CD8-positive, alpha-beta memory T cell (primary cell): ENCODE measurements around the gene LMTK2. TPM values are rescaled to one million over a fixed set of nuclear protein-coding genes. Genes with fewer than 3 reads are reported as not detected.
A peak's percentile ranks its signal among the peaks of the same experiment; 100 is the strongest.

ENCODE experiments used
- CTCF ChIA-PET: fragments of 350-600 bp; sonication (Branson Sonifier 250); formaldehyde crosslinking; loops from one replicate; lab custom pipeline; 2021; ENCODE audit warnings: antibody characterized with exemption; lab: Charles Lee
- POLR2A ChIA-PET: fragments of 350-600 bp; sonication (Branson Sonifier 250); formaldehyde crosslinking; loops from one replicate; lab custom pipeline; 2021; ENCODE audit warnings: antibody characterized with exemption; lab: Charles Lee
- DNase-seq, 5 donors: peaks; one replicate each; pipeline versions ENCODE4 v3.0.0 to v3.0.0-alpha.2; 2020 to 2022; ENCODE audit warnings: mixed read lengths in 1 of 5
- H3K27ac ChIP-seq: one replicate; pipeline ENCODE4 v1.7.0; 2013; ENCODE audit warnings: low read depth, mild to moderate bottlenecking, low read length, moderate library complexity
- H3K27me3 ChIP-seq: 2 replicates; pipeline ENCODE4 v1.7.0; 2013; ENCODE audit warnings: low read length, mild to moderate bottlenecking; ENCODE audit not compliant: insufficient read depth, poor library complexity, severe bottlenecking
- H3K36me3 ChIP-seq: 2 replicates; pipeline ENCODE4 v1.7.0; 2013; ENCODE audit warnings: mild to moderate bottlenecking, low read length, moderate library complexity; ENCODE audit not compliant: insufficient read depth
- H3K4me1 ChIP-seq: 2 replicates; pipeline ENCODE4 v1.7.0; 2013; ENCODE audit warnings: mild to moderate bottlenecking, low read length, moderate library complexity; ENCODE audit not compliant: insufficient read depth
- H3K4me3 ChIP-seq: 2 replicates; pipeline ENCODE4 v1.7.0; 2013; ENCODE audit warnings: mild to moderate bottlenecking, low read length
- H3K9me3 ChIP-seq: 2 replicates; pipeline ENCODE4 v1.7.0; 2013; ENCODE audit warnings: mild to moderate bottlenecking, low read length
- H3K27ac Mint-ChIP-seq, 8 donors: one replicate each; pipeline ENCODE4 v1.8.0; 2020 to 2021; ENCODE audit warnings: mixed read lengths in 8 of 8, mild to moderate bottlenecking in 6 of 8, inconsistent platforms in 3 of 8, moderate library complexity in 3 of 8
- H3K27me3 Mint-ChIP-seq, 2 donors: one replicate each; pipeline ENCODE4 v1.8.0; 2020 to 2021; ENCODE audit warnings: mixed read lengths in 2 of 2, mild to moderate bottlenecking in 1 of 2, moderate library complexity in 1 of 2
- H3K36me3 Mint-ChIP-seq, 3 donors: one replicate each; pipeline ENCODE4 v1.8.0; 2020 to 2021; ENCODE audit warnings: mixed read lengths in 3 of 3, inconsistent platforms in 1 of 3, mild to moderate bottlenecking in 1 of 3
- H3K4me1 Mint-ChIP-seq, 3 donors: one replicate each; pipeline ENCODE4 v1.8.0; 2020 to 2021; ENCODE audit warnings: mixed read lengths in 3 of 3, inconsistent platforms in 1 of 3, mild to moderate bottlenecking in 1 of 3
- H3K4me3 Mint-ChIP-seq, 7 donors: one replicate each; pipeline ENCODE4 v1.8.0; 2020 to 2021; ENCODE audit warnings: mixed read lengths in 7 of 7, mild to moderate bottlenecking in 6 of 7, moderate library complexity in 4 of 7, inconsistent platforms in 2 of 7
- H3K9me3 Mint-ChIP-seq, 5 donors: one replicate each; pipeline ENCODE4 v1.8.0; 2020 to 2022; ENCODE audit warnings: mixed read lengths in 5 of 5, mild to moderate bottlenecking in 3 of 5, moderate library complexity in 2 of 5, inconsistent platforms in 1 of 5
- polyA plus RNA-seq: library from polyadenylated mRNA; unstranded; fragments of 300-500 nt; fragmentation: Illumina TruSeq; gene quantifications from one replicate; pipeline ENCODE4 v1.2.3, GENCODE V29; 2021
- total RNA-seq, 2 experiments: library from RNA; stranded (reverse); gene quantifications; one replicate each; pipeline ENCODE4 v1.2.3, GENCODE V29; 2021

The LMTK2 gene
- total and polyA plus RNA-seq, 3 experiments from 2014 or later: 4.6 to 17.1 (median 16.0) TPM

GRCh38 chr7:98203261-98203963 is 96.8 kb downstream of the LMTK2 start:
- Mint-ChIP-seq H3K9me3 (peaks cover 0 to 6% (median 0%) of the 10 kb centered on the region in 5 donors), H3K27me3 (no peaks in the 10 kb centered on the region), H3K4me1 (peaks cover 36 to 61% (median 38%) of the 10 kb centered on the region in 3 donors), H3K36me3 (peaks cover 21 to 48% (median 21%) of the 10 kb centered on the region in 3 donors), H3K4me3 (peak overlapping the region in 4 of 7 donors; percentile 65 to 88 (median 83)), H3K27ac (peak overlapping the region in 5 of 8 donors; percentile 17 to 72 (median 47))
- ChIA-PET CTCF (interaction anchor here (1.1 to 2.5 kb wide), 6 partner anchors 8 to 181 kb away, joined by 3 to 13 read pairs (median 6); partner anchors contain the start of gene BHLHA15), POLR2A (interaction anchor here (1.1 to 1.5 kb wide), 3 partner anchors 9 to 47 kb away, joined by 3 to 5 read pairs (median 5); no protein-coding TSS in a partner anchor)
- peak in 1 of 5 donors; percentile 36 for DNase-seq
- no peak overlapping the region for H3K4me3 ChIP-seq
- no peak overlapping the region for H3K27ac ChIP-seq
- H3K36me3 ChIP-seq: peaks cover 23% of the 10 kb centered on the region
- no peaks in the 10 kb centered on the region for H3K27me3 ChIP-seq
- peaks cover 50% of the 10 kb centered on the region for H3K4me1 ChIP-seq
- H3K9me3 ChIP-seq: no peaks in the 10 kb centered on the region

- POLR2A ChIA-PET: no interaction called here
These were observed 97.4 kb downstream of the LMTK2 start for GRCh38 chr7:98203964-98204605.

GRCh38 chr7:98204670-98205069 is 98.0 kb downstream of the LMTK2 start:
- no peak for DNase-seq
- Histone ChIP-seq H3K4me1 (peaks cover 50% of the 10 kb centered on the region), H3K27ac (no peak overlapping the region), H3K9me3 (no peaks in the 10 kb centered on the region), H3K36me3 (peaks cover 23% of the 10 kb centered on the region), H3K27me3 (no peaks in the 10 kb centered on the region), H3K4me3 (no peak overlapping the region)
- Mint-ChIP-seq H3K9me3 (no peaks in the 10 kb centered on the region), H3K4me3 (no peak overlapping the region), H3K36me3 (peaks cover 11 to 46% (median 16%) of the 10 kb centered on the region in 3 donors), H3K27ac (peak overlapping the region in 1 of 8 donors; percentile 51), H3K27me3 (no peaks in the 10 kb centered on the region), H3K4me1 (peaks cover 33 to 56% (median 34%) of the 10 kb centered on the region in 3 donors)
- CTCF ChIA-PET: interaction anchor here (1.4 kb wide), 1 partner anchor 46 kb away, joined by 5 read pairs; no protein-coding TSS in a partner anchor
- POLR2A ChIA-PET: no interaction called here

More at GRCh38 chr7:98203964-98204605, 97.4 kb downstream of the LMTK2 start:
- CTCF ChIA-PET: interaction anchor here (1.4 to 2.5 kb wide), 2 partner anchors 36 to 47 kb away, joined by 5 to 13 read pairs; no protein-coding TSS in a partner anchor
- DNase-seq: no peak
- Mint-ChIP-seq H3K27ac (peak overlapping the region in 5 of 8 donors; percentile 17 to 72 (median 47)), H3K27me3 (no peaks in the 10 kb centered on the region), H3K9me3 (peaks cover 0 to 3% (median 0%) of the 10 kb centered on the region in 5 donors), H3K4me3 (peak overlapping the region in 3 of 7 donors; percentile 46 to 85 (median 65)), H3K36me3 (peaks cover 15 to 49% (median 19%) of the 10 kb centered on the region in 3 donors), H3K4me1 (peaks cover 34 to 58% (median 35%) of the 10 kb centered on the region in 3 donors)
- Histone ChIP-seq H3K4me3 (no peak overlapping the region), H3K4me1 (peaks cover 50% of the 10 kb centered on the region), H3K27ac (no peak overlapping the region), H3K9me3 (no peaks in the 10 kb centered on the region), H3K27me3 (no peaks in the 10 kb centered on the region), H3K36me3 (peaks cover 23% of the 10 kb centered on the region)

- ChIA-PET CTCF (interaction anchor here (1.5 kb wide), 1 partner anchor 37 kb away, joined by 4 read pairs; no protein-coding TSS in a partner anchor), POLR2A (no interaction called here)
- H3K36me3 ChIP-seq: peaks cover 23% of the 10 kb centered on the region
- peak overlapping the region in 2 of 8 donors; percentile 61 to 63 for H3K27ac Mint-ChIP-seq
- H3K9me3 ChIP-seq: no peaks in the 10 kb centered on the region
- H3K27ac ChIP-seq: no peak overlapping the region
- no peaks in the 10 kb centered on the region for H3K9me3 Mint-ChIP-seq
- no peak overlapping the region for H3K4me3 ChIP-seq
- peaks cover 30 to 55% (median 32%) of the 10 kb centered on the region in 3 donors for H3K4me1 Mint-ChIP-seq
- peak overlapping the region in 1 of 7 donors; percentile 57 for H3K4me3 Mint-ChIP-seq
- H3K27me3 ChIP-seq: no peaks in the 10 kb centered on the region
- peaks cover 5 to 46% (median 13%) of the 10 kb centered on the region in 3 donors for H3K36me3 Mint-ChIP-seq
- DNase-seq: no peak
- peaks cover 47% of the 10 kb centered on the region for H3K4me1 ChIP-seq
- H3K27me3 Mint-ChIP-seq: no peaks in the 10 kb centered on the region
These were observed 98.6 kb downstream of the LMTK2 start for GRCh38 chr7:98205162-98205845.

- ChIA-PET CTCF (interaction anchor here (1.1 to 1.5 kb wide), 2 partner anchors 11 to 39 kb away, joined by 4 read pairs; no protein-coding TSS in a partner anchor), POLR2A (no interaction called here)
- H3K27me3 Mint-ChIP-seq: no peaks in the 10 kb centered on the region
- H3K36me3 Mint-ChIP-seq: peaks cover 5 to 46% (median 13%) of the 10 kb centered on the region in 3 donors
- Histone ChIP-seq H3K27ac (no peak overlapping the region), H3K9me3 (no peaks in the 10 kb centered on the region), H3K36me3 (peaks cover 23% of the 10 kb centered on the region), H3K4me1 (peaks cover 33% of the 10 kb centered on the region), H3K27me3 (no peaks in the 10 kb centered on the region), H3K4me3 (no peak overlapping the region)
- H3K4me3 Mint-ChIP-seq: no peak overlapping the region
- DNase-seq: no peak
- peaks cover 18 to 43% (median 22%) of the 10 kb centered on the region in 3 donors for H3K4me1 Mint-ChIP-seq
- H3K27ac Mint-ChIP-seq: peak overlapping the region in 1 of 8 donors; percentile 8
- no peaks in the 10 kb centered on the region for H3K9me3 Mint-ChIP-seq
These were observed 100.0 kb downstream of the LMTK2 start for GRCh38 chr7:98206451-98207330.

GRCh38 chr7:98209166-98209920 is 102.7 kb downstream of the LMTK2 start:
- no peak overlapping the region for H3K4me3 ChIP-seq
- H3K27ac Mint-ChIP-seq: no peak overlapping the region
- no peaks in the 10 kb centered on the region for H3K27me3 ChIP-seq
- no peaks in the 10 kb centered on the region for H3K9me3 ChIP-seq
- H3K4me1 Mint-ChIP-seq: peaks cover 4 to 21% (median 8%) of the 10 kb centered on the region in 3 donors
- DNase-seq: peak in 1 of 5 donors; percentile 36
- no peaks in the 10 kb centered on the region for H3K27me3 Mint-ChIP-seq
- peaks cover 7% of the 10 kb centered on the region for H3K4me1 ChIP-seq
- H3K27ac ChIP-seq: no peak overlapping the region
- ChIA-PET POLR2A (no interaction called here), CTCF (no interaction called here)
- H3K36me3 ChIP-seq: peaks cover 23% of the 10 kb centered on the region
- H3K4me3 Mint-ChIP-seq: peak overlapping the region in 6 of 7 donors; percentile 23 to 64 (median 52)
- no peaks in the 10 kb centered on the region for H3K9me3 Mint-ChIP-seq
- peaks cover 5 to 38% (median 13%) of the 10 kb centered on the region in 3 donors for H3K36me3 Mint-ChIP-seq
